Fibroblast of lung (primary cell): Measurements from ENCODE around the gene TMEM37. TPM values are rescaled to one million over a fixed set of nuclear protein-coding genes. Genes with fewer than 3 reads are reported as not detected.

ENCODE experiments used
- DNase-seq, 2 donors: peaks; one replicate each; pipeline versions ENCODE4 v3.0.0 to v3.0.0-alpha.2; 2010; ENCODE audit warnings: low read depth in 2 of 2
- H2AFZ ChIP-seq: 2 replicates; pipeline ENCODE4 v1.5.1; 2012; ENCODE audit warnings: low read length, control low read depth, inconsistent platforms
- H3K27ac ChIP-seq: 2 replicates; pipeline ENCODE4 v1.5.1; 2011; ENCODE audit warnings: low read length, control low read depth; ENCODE audit not compliant: insufficient read depth
- H3K27me3 ChIP-seq: 2 replicates; pipeline ENCODE4 v1.5.1; 2011; ENCODE audit warnings: mild to moderate bottlenecking, low read length; ENCODE audit not compliant: control insufficient read depth, insufficient read depth
- H3K36me3 ChIP-seq: 2 replicates; pipeline ENCODE4 v1.5.1; 2011; ENCODE audit warnings: low read length; ENCODE audit not compliant: control insufficient read depth, insufficient read depth
- H3K4me1 ChIP-seq: 2 replicates; pipeline ENCODE4 v1.5.1; 2011; ENCODE audit warnings: low read length; ENCODE audit not compliant: control insufficient read depth, insufficient read depth; ENCODE audit errors: extremely low read depth
- H3K4me2 ChIP-seq: 2 replicates; pipeline ENCODE4 v1.5.1; 2011; ENCODE audit warnings: low read length, control low read depth; ENCODE audit not compliant: insufficient read depth; ENCODE audit errors: extremely low read depth
- H3K4me3 ChIP-seq, 4 experiments: fragments of 200-600 bp in 1 of 4; sonication (generic) in 1 of 4; replicated peaks in 1 of 4; 2 replicates each; pipeline ENCODE4 v1.5.1; 2011 to 2016; ENCODE audit warnings: low read length in 4 of 4, low read depth in 3 of 4, mild to moderate bottlenecking in 3 of 4, control low read depth in 2 of 4, inconsistent platforms in 1 of 4, mixed read lengths in 1 of 4; ENCODE audit not compliant: insufficient read depth in 1 of 4; ENCODE audit errors: control extremely low read depth in 1 of 4
- H3K79me2 ChIP-seq: 2 replicates; pipeline ENCODE4 v1.5.1; 2012; ENCODE audit warnings: mild to moderate bottlenecking, low read length, inconsistent platforms; ENCODE audit not compliant: control insufficient read depth, insufficient read depth
- H3K9ac ChIP-seq: 2 replicates; pipeline ENCODE4 v1.5.1; 2011; ENCODE audit warnings: mild to moderate bottlenecking, low read length, control low read depth; ENCODE audit not compliant: insufficient read depth
- H3K9me3 ChIP-seq: 2 replicates; pipeline ENCODE4 v1.5.1; 2012; ENCODE audit warnings: low read depth, low read length; ENCODE audit not compliant: control insufficient read depth, insufficient read depth
- H4K20me1 ChIP-seq: 2 replicates; pipeline ENCODE4 v1.5.1; 2011; ENCODE audit warnings: low read length; ENCODE audit not compliant: control insufficient read depth, insufficient read depth; ENCODE audit errors: extremely low read depth
- CTCF ChIP-seq, 2 donors: IDR thresholded peaks in 1 of 2; conservative IDR thresholded peaks in 1 of 2; 1 replicate in 1 of 2; 2 replicates in 1 of 2; pipeline ENCODE4 v1.5.1; 2011 to 2012; ENCODE audit warnings: low read length in 2 of 2, control low read depth in 1 of 2, inconsistent platforms in 1 of 2, low read depth in 1 of 2, mild to moderate bottlenecking in 1 of 2
- EZH2 ChIP-seq: IDR thresholded peaks from 2 replicates; pipeline ENCODE4 v1.5.1; 2012; ENCODE audit warnings: low read length, control low read depth, mild to moderate bottlenecking; ENCODE audit errors: missing control alignments
- polyA plus RNA-seq, 2 donors: library from polyadenylated mRNA; depleted of rRNA in 1 of 2; stranded (reverse) in 1 of 2; unstranded in 1 of 2; fragments of >200 nt; gene quantifications; 2 replicates each; pipeline ENCODE4 v1.2.1, GENCODE V29; 2011 to 2012; ENCODE audit warnings: missing spikeins in 1 of 2
- total RNA-seq: library from RNA; depleted of rRNA; stranded (reverse); fragments of >200 nt; gene quantifications from 2 replicates; pipeline ENCODE4 v1.2.1, GENCODE V29; 2014

The TMEM37 gene
- total and polyA plus RNA-seq, 2 donors (not counting 1 experiment from before 2014, with no cell fraction given): 0.50 to 0.99 TPM

- TF ChIP-seq CTCF (conservative IDR thresholded peaks at IDR 0.05 in 1 of 2, IDR thresholded peaks at IDR 0.05 in 1 of 2; ENCODE audit: low read depth in 1 of 2, low read length in 2 of 2): no peak
- TF ChIP-seq EZH2: no peak
- no peaks in the 10 kb centered on the region for H3K9me3 ChIP-seq
Observed at GRCh38 chr2:119432851-119433522, 1.3 kb downstream of the TMEM37 start.

GRCh38 chr2:119433636-119434327, 2.1 kb downstream of the TMEM37 start:
- no peaks in the 10 kb centered on the region for H4K20me1 ChIP-seq
- no peaks in the 10 kb centered on the region for H3K36me3 ChIP-seq
- H3K4me2 ChIP-seq: no peak overlapping the region
- no peak overlapping the region for H3K27ac ChIP-seq
- no peak overlapping the region for H3K4me3 ChIP-seq
- DNase-seq: no peak
- no peaks in the 10 kb centered on the region for H3K9me3 ChIP-seq
- no peak overlapping the region for H3K9ac ChIP-seq
- TF ChIP-seq CTCF (conservative IDR thresholded peaks at IDR 0.05 in 1 of 2, IDR thresholded peaks at IDR 0.05 in 1 of 2; ENCODE audit: low read depth in 1 of 2, low read length in 2 of 2) (no peak), EZH2 (no peak)
- H3K4me1 ChIP-seq: peaks cover 5% of the 10 kb centered on the region
- no peak overlapping the region for H2AFZ ChIP-seq
- H3K27me3 ChIP-seq: peaks cover 14% of the 10 kb centered on the region
- no peaks in the 10 kb centered on the region for H3K79me2 ChIP-seq

More at GRCh38 chr2:119432851-119433522, 1.3 kb downstream of the TMEM37 start:
- H3K4me1 ChIP-seq: peaks cover 5% of the 10 kb centered on the region
- no peaks in the 10 kb centered on the region for H3K79me2 ChIP-seq
- H3K4me2 ChIP-seq: no peak overlapping the region
- H3K36me3 ChIP-seq: no peaks in the 10 kb centered on the region
- H4K20me1 ChIP-seq: no peaks in the 10 kb centered on the region
- no peak overlapping the region for H2AFZ ChIP-seq
- no peak overlapping the region for H3K27ac ChIP-seq
- DNase-seq: no peak
- H3K4me3 ChIP-seq: peak overlapping the region in 1 of 4 experiments; percentile 58
- H3K27me3 ChIP-seq: peaks cover 16% of the 10 kb centered on the region
- no peak overlapping the region for H3K9ac ChIP-seq

DNA sequence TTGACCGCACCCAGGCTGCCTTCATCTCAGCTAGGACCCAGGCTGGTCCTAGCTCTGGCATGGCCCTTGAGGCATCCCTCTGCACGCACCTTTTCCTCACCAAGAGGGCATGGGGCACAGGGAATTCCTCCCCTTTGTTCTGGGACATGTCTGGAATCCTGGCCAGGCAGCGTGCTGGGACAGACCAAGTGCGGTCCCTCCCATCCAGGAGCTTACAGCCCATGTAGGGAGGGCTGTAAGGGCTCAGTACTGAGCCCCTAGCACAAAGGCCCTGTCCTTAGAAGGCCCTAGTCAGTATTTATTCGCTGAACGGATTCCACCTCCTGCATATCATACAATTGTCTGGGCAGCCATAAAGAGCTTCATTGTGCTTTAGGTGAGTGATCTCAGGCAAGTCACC, 3.0 kb downstream of the TMEM37 start:
- no peak overlapping the region for H3K9ac ChIP-seq
- H4K20me1 ChIP-seq: no peaks in the 10 kb centered on the region
- TF ChIP-seq CTCF (conservative IDR thresholded peaks at IDR 0.05 in 1 of 2, IDR thresholded peaks at IDR 0.05 in 1 of 2; ENCODE audit: low read depth in 1 of 2, low read length in 2 of 2) (no peak), EZH2 (no peak)
- H3K4me1 ChIP-seq: peaks cover 5% of the 10 kb centered on the region
- no peaks in the 10 kb centered on the region for H3K9me3 ChIP-seq
- no peaks in the 10 kb centered on the region for H3K36me3 ChIP-seq
- no peak for DNase-seq
- no peak overlapping the region for H3K4me3 ChIP-seq
- H3K27me3 ChIP-seq: peaks cover 9% of the 10 kb centered on the region
- no peak overlapping the region for H2AFZ ChIP-seq
- no peaks in the 10 kb centered on the region for H3K79me2 ChIP-seq
- no peak overlapping the region for H3K27ac ChIP-seq
- no peak overlapping the region for H3K4me2 ChIP-seq
